PC-9 (cell line): Measurements from ENCODE around the gene LRRC56. TPM values are rescaled to one million over a fixed set of nuclear protein-coding genes. Genes with fewer than 3 reads are reported as not detected.

Source experiments
- BruUV-seq: library from RNA; stranded (reverse); fragments of 400-500 nt; replicated peaks from 2 replicates; lab custom pipeline; 2021; lab: Mats Ljungman, UMichigan
- CTCF ChIA-PET: fragments of 300-600 bp; sonication (Branson Sonifier 250); formaldehyde crosslinking; loops from one replicate; lab custom pipeline; 2022; ENCODE audit warnings: antibody characterized with exemption; lab: Charles Lee
- POLR2A ChIA-PET: fragments of 300-600 bp; sonication (Branson Sonifier 250); formaldehyde crosslinking; loops from one replicate; lab custom pipeline; 2022; ENCODE audit warnings: antibody characterized with exemption; ENCODE audit not compliant: unreplicated experiment; lab: Charles Lee
- DNase-seq, 2 experiments: peaks; one replicate each; pipeline versions ENCODE4 v3.0.0 to v3.0.0-alpha.2; 2015 to 2022; ENCODE audit warnings: mixed read lengths in 1 of 2
- H2AFZ ChIP-seq: fragments of 200-600 bp; sonication (generic); 2 replicates; pipeline ENCODE4 v1.8.1; 2017; ENCODE audit warnings: antibody characterized with exemption
- H3F3A ChIP-seq: fragments of 200-600 bp; sonication (generic); 2 replicates; pipeline ENCODE4 v1.8.1; 2017; ENCODE audit warnings: antibody characterized with exemption, mild to moderate bottlenecking, low read depth; ENCODE audit not compliant: insufficient read depth
- H3K27ac ChIP-seq: fragments of 200-600 bp; sonication (generic); 2 replicates; pipeline ENCODE4 v1.6.1; 2016; ENCODE audit warnings: mixed run types
- H3K27me3 ChIP-seq: fragments of 200-600 bp; sonication (generic); 2 replicates; pipeline ENCODE4 v1.6.1; 2016; ENCODE audit warnings: low read depth, mixed run types; ENCODE audit not compliant: insufficient read depth
- H3K36me3 ChIP-seq: fragments of 200-600 bp; sonication (generic); 2 replicates; pipeline ENCODE4 v1.6.1; 2016; ENCODE audit warnings: low read depth, mixed run types
- H3K4me1 ChIP-seq: fragments of 200-600 bp; sonication (generic); replicated peaks from 2 replicates; pipeline ENCODE4 v1.6.1; 2016; ENCODE audit warnings: mixed run types; ENCODE audit not compliant: insufficient read depth
- H3K4me2 ChIP-seq: fragments of 200-600 bp; sonication (generic); 2 replicates; pipeline ENCODE4 v1.6.1; 2017; ENCODE audit warnings: mixed run types
- H3K4me3 ChIP-seq: fragments of 200-600 bp; sonication (generic); 2 replicates; pipeline ENCODE4 v1.6.1; 2016; ENCODE audit warnings: mixed run types
- H3K79me2 ChIP-seq: fragments of 200-600 bp; sonication (generic); 2 replicates; pipeline ENCODE4 v1.6.1; 2017; ENCODE audit warnings: low read depth, mixed run types
- H3K9me2 ChIP-seq: fragments of 200-600 bp; sonication (generic); 2 replicates; pipeline ENCODE4 v1.8.1; 2017; ENCODE audit warnings: mild to moderate bottlenecking; ENCODE audit not compliant: insufficient read depth
- H3K9me3 ChIP-seq: fragments of 200-600 bp; sonication (generic); 2 replicates; pipeline ENCODE4 v1.8.1; 2016; ENCODE audit warnings: low read depth; ENCODE audit not compliant: insufficient read depth
- H4K20me1 ChIP-seq: fragments of 200-600 bp; sonication (generic); 2 replicates; pipeline ENCODE4 v1.8.1; 2017; ENCODE audit not compliant: insufficient read depth
- EZH2 ChIP-seq: fragments of 200-600 bp; sonication (generic); IDR thresholded peaks from 2 replicates; pipeline ENCODE4 v1.8.0; 2017; ENCODE audit warnings: antibody characterized with exemption, low read depth
- intact Hi-C: fragments of 100-400 bp; cut with micrococcal nuclease; formaldehyde crosslinking; loops from one replicate; pipeline ENCODE4 v1.10.0; 2022; ENCODE audit not compliant: unreplicated experiment
- total RNA-seq: library from RNA; stranded (reverse); gene quantifications from 2 replicates; pipeline ENCODE4 v1.2.3, GENCODE V29; 2021
- TF ChIP-seq, protein P1 (sequence below): fragments of 200-600 bp; sonication (generic); conservative IDR thresholded peaks from 2 replicates; pipeline ENCODE4 v1.6.1; 2017; ENCODE audit warnings: mixed run types, antibody characterized with exemption, mild to moderate bottlenecking, moderate library complexity

The LRRC56 gene
- total RNA-seq, 1 experiment from 2014 or later: 5.0 TPM

DNA sequence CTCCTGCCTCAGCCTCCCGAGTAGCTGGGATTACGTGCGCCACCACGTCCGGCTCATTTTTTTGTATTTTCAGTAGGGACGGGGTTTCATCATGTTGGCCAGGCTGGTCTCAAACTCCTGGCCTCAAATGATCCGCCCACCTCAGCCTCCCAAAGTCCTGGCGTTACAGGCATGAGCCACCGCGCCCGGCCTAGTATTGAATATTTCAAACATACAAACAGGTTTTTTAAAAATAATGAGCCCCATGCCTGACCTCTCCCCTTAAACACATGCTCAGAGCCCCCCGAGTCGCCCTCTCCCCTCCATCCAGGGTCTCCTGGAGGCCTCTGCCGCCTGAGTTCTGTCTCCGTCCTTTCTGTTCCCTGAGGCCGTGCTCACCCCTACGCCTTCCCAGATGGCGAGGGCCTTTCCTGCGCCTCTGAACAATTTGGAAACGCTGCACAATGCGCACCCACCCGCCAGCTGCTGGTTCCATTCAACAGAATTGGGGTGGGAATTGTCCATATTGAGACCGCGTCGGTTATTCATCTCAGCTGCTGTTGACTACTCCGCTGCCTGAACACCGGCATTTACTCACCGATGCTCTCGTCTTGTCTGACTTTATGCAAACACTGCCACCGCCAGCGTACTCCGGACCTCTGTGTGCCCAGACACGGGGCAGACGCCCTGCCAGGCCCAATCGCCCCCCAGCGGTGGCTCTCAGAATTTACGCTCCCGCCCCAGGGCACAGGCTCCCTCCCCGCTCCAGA, 16.7 kb upstream of the LRRC56 start:
- Histone ChIP-seq H4K20me1 (no peaks in the 10 kb centered on the region), H3K9me3 (no peaks in the 10 kb centered on the region), H3K9me2 (no peaks in the 10 kb centered on the region), H3K4me1 (no peaks in the 10 kb centered on the region), H3K4me2 (no peak overlapping the region), H3K27ac (no peak overlapping the region), H2AFZ (no peak overlapping the region), H3K79me2 (no peaks in the 10 kb centered on the region), H3K27me3 (no peaks in the 10 kb centered on the region), H3K4me3 (no peak overlapping the region), H3F3A (no peaks in the 10 kb centered on the region), H3K36me3 (no peaks in the 10 kb centered on the region)
- intact Hi-C loops: no loop called here
- TF ChIP-seq, protein P1, sequence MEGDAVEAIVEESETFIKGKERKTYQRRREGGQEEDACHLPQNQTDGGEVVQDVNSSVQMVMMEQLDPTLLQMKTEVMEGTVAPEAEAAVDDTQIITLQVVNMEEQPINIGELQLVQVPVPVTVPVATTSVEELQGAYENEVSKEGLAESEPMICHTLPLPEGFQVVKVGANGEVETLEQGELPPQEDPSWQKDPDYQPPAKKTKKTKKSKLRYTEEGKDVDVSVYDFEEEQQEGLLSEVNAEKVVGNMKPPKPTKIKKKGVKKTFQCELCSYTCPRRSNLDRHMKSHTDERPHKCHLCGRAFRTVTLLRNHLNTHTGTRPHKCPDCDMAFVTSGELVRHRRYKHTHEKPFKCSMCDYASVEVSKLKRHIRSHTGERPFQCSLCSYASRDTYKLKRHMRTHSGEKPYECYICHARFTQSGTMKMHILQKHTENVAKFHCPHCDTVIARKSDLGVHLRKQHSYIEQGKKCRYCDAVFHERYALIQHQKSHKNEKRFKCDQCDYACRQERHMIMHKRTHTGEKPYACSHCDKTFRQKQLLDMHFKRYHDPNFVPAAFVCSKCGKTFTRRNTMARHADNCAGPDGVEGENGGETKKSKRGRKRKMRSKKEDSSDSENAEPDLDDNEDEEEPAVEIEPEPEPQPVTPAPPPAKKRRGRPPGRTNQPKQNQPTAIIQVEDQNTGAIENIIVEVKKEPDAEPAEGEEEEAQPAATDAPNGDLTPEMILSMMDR: no peak
- no peak for TF ChIP-seq EZH2
- CTCF ChIA-PET: interaction anchor here (0.7 kb wide), 1 partner anchor 1026 kb away, joined by 4 read pairs; no protein-coding TSS in a partner anchor
- DNase-seq: no peak
- POLR2A ChIA-PET: no interaction called here
- BruUV-seq: no TSS peak

DNA sequence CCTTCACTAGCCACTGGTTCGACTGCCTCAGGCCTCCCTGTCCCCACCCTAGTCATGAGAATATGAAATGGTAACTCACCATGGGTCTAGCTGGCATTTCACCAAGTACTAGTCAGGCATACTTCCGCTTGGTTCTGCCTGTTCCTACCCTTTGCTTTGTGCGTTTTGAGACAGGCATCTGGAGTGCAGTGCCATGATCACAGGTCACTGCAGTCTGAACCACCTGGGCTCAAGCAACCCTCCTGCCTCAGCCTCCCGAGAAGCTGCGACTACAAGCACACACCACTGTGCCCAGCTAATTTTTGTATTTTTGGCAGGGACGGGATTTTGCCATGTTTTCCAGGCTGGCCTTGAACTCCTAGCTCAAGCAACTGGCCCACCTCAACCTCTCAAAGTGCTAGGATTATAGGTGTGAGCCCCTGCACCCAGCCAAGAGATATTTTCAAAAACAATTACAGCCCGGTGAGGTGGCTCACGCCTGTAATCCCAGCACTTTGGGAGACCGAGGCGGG, 16.1 kb upstream of the LRRC56 start:
- no peak for DNase-seq
- no peak for TF ChIP-seq EZH2
- TF ChIP-seq, protein P1: no peak
- H3F3A ChIP-seq: no peaks in the 10 kb centered on the region
- no peaks in the 10 kb centered on the region for H3K9me3 ChIP-seq
- no peaks in the 10 kb centered on the region for H3K79me2 ChIP-seq
- H3K4me1 ChIP-seq: no peaks in the 10 kb centered on the region
- CTCF ChIA-PET: no interaction called here
- H3K4me2 ChIP-seq: no peak overlapping the region
- POLR2A ChIA-PET: interaction anchor here (0.7 kb wide), 1 partner anchor 107 kb away, joined by 5 read pairs; the partner anchor contains the start of gene SIGIRR
- no TSS peak for BruUV-seq
- no peak overlapping the region for H2AFZ ChIP-seq
- H3K9me2 ChIP-seq: no peaks in the 10 kb centered on the region
- H3K27me3 ChIP-seq: no peaks in the 10 kb centered on the region
- H3K4me3 ChIP-seq: no peak overlapping the region
- no peak overlapping the region for H3K27ac ChIP-seq
- no peaks in the 10 kb centered on the region for H3K36me3 ChIP-seq
- intact Hi-C loops: no loop called here
- H4K20me1 ChIP-seq: no peaks in the 10 kb centered on the region

DNA sequence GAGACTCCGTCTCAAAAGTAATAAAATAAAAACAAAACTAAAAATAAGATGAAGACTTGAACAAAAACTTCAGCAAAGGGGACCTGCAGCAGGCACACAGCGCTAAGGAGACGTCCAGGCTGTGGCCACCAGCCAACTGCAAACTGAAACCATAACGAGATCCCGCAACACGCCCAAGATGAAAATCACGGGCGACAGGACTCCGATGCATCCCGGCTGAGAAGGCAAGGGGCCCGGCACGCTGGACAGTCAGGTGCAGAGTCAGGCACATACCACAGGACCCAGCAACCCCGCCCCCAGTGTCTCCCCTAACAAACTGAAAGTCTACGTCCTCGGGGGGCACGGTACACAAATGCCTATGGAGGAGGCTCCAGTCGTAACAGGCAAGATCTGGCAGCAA, 11.1 kb upstream of the LRRC56 start:
- no peaks in the 10 kb centered on the region for H3K9me3 ChIP-seq
- BruUV-seq: no TSS peak
- CTCF ChIA-PET: no interaction called here
- no peak for DNase-seq
- intact Hi-C loops: no loop called here
- H3K9me2 ChIP-seq: no peaks in the 10 kb centered on the region
- H2AFZ ChIP-seq: no peak overlapping the region
- no peaks in the 10 kb centered on the region for H3K4me1 ChIP-seq
- no peaks in the 10 kb centered on the region for H3K36me3 ChIP-seq
- H3K4me3 ChIP-seq: no peak overlapping the region
- H3K79me2 ChIP-seq: no peaks in the 10 kb centered on the region
- H3K27me3 ChIP-seq: no peaks in the 10 kb centered on the region
- TF ChIP-seq, protein P1: no peak
- no peak for TF ChIP-seq EZH2
- no peak overlapping the region for H3K4me2 ChIP-seq
- H4K20me1 ChIP-seq: no peaks in the 10 kb centered on the region
- POLR2A ChIA-PET: no interaction called here
- H3K27ac ChIP-seq: no peak overlapping the region
- no peaks in the 10 kb centered on the region for H3F3A ChIP-seq
